ENCODE results near the gene LPCAT1. TPM values are rescaled to one million over a fixed set of nuclear protein-coding genes. Genes with fewer than 3 reads are reported as not detected.

The LPCAT1 gene
- total RNA-seq, 1 donor from 2014 or later, result 25.3 TPM

- DNase-seq (ENCODE audit: low read depth), result no peak
- H3K27me3 ChIP-seq (ENCODE audit: control insufficient read depth, insufficient read depth, low read length), result no peaks in the 10 kb centered on the region
- no peak for TF ChIP-seq CTCF (IDR thresholded peaks at IDR 0.05; ENCODE audit: insufficient read depth, low read length, severe bottlenecking)
Measured at GRCh38 chr5:1415059-1415425, 108.7 kb downstream of the LPCAT1 start.

GRCh38 chr5:1414311-1415058 is 109.3 kb downstream of the LPCAT1 start:
- H3K4me3 ChIP-seq (ENCODE audit: low read depth, low read length), result no peak overlapping the region
- no peaks in the 10 kb centered on the region for H3K27me3 ChIP-seq (ENCODE audit: control insufficient read depth, insufficient read depth, low read length)
- no peak for TF ChIP-seq CTCF (IDR thresholded peaks at IDR 0.05; ENCODE audit: insufficient read depth, low read length, severe bottlenecking)
- DNase-seq (ENCODE audit: low read depth) (no peak), FAIRE-seq (no peak)
- H3K36me3 ChIP-seq (ENCODE audit: control insufficient read depth, insufficient read depth, low read length), result no peaks in the 10 kb centered on the region

More at GRCh38 chr5:1415059-1415425, 108.7 kb downstream of the LPCAT1 start:
- FAIRE-seq, result no peak
- H3K36me3 ChIP-seq (ENCODE audit: control insufficient read depth, insufficient read depth, low read length), result no peaks in the 10 kb centered on the region
- H3K4me3 ChIP-seq (ENCODE audit: low read depth, low read length), result no peak overlapping the region

GRCh38 chr5:1413611-1414241 is 110.0 kb downstream of the LPCAT1 start:
- DNase-seq (ENCODE audit: low read depth) (no peak), FAIRE-seq (no peak)
- TF ChIP-seq CTCF (IDR thresholded peaks at IDR 0.05; ENCODE audit: insufficient read depth, low read length, severe bottlenecking), result no peak
- Histone ChIP-seq H3K27me3 (ENCODE audit: control insufficient read depth, insufficient read depth, low read length) (no peaks in the 10 kb centered on the region), H3K4me3 (ENCODE audit: low read depth, low read length) (no peak overlapping the region), H3K36me3 (ENCODE audit: control insufficient read depth, insufficient read depth, low read length) (no peaks in the 10 kb centered on the region)

- Histone ChIP-seq H3K36me3 (ENCODE audit: control insufficient read depth, insufficient read depth, low read length) (no peaks in the 10 kb centered on the region), H3K27me3 (ENCODE audit: control insufficient read depth, insufficient read depth, low read length) (no peaks in the 10 kb centered on the region), H3K4me3 (ENCODE audit: low read depth, low read length) (no peak overlapping the region)
- no peak for FAIRE-seq
- no peak for TF ChIP-seq CTCF (IDR thresholded peaks at IDR 0.05; ENCODE audit: insufficient read depth, low read length, severe bottlenecking)
- DNase-seq (ENCODE audit: low read depth), result no peak
Measured at GRCh38 chr5:1413211-1413610, 110.5 kb downstream of the LPCAT1 start.

GRCh38 chr5:1412621-1413020 is 111.1 kb downstream of the LPCAT1 start:
- Histone ChIP-seq H3K27me3 (ENCODE audit: control insufficient read depth, insufficient read depth, low read length) (no peaks in the 10 kb centered on the region), H3K36me3 (ENCODE audit: control insufficient read depth, insufficient read depth, low read length) (no peaks in the 10 kb centered on the region), H3K4me3 (ENCODE audit: low read depth, low read length) (no peak overlapping the region)
- DNase-seq (ENCODE audit: low read depth), result no peak
- FAIRE-seq, result no peak
- no peak for TF ChIP-seq CTCF (IDR thresholded peaks at IDR 0.05; ENCODE audit: insufficient read depth, low read length, severe bottlenecking)

Measured in bronchial epithelial cell (primary cell).